GM12892 (cell line): ENCODE results near the gene PDIA6.

Experiments used
- POLR2A ChIP-seq: IDR thresholded peaks from 2 replicates; pipeline ENCODE4 v1.6.1; 2011; ENCODE audit warnings: low read depth, low read length, control low read depth
- POLR2AphosphoS5 ChIP-seq: IDR thresholded peaks from 2 replicates; pipeline ENCODE4 v1.6.1; 2011; ENCODE audit warnings: low read depth, low read length, control low read depth

GRCh38 chr2:10772868-10773215 lies 39.7 kb downstream of the PDIA6 start:
- TF ChIP-seq POLR2AphosphoS5 (no peak), POLR2A (no peak)
